ENCODE data around the gene MBD5. TPM values are rescaled to one million over a fixed set of nuclear protein-coding genes. Genes with fewer than 3 reads are reported as not detected.
A peak's percentile ranks its signal among the peaks of the same experiment; 100 is the strongest.

Gene MBD5
- total and polyA plus RNA-seq, 3 donors from 2014 or later, result 29.0 to 60.3 (median 55.4) TPM

DNA sequence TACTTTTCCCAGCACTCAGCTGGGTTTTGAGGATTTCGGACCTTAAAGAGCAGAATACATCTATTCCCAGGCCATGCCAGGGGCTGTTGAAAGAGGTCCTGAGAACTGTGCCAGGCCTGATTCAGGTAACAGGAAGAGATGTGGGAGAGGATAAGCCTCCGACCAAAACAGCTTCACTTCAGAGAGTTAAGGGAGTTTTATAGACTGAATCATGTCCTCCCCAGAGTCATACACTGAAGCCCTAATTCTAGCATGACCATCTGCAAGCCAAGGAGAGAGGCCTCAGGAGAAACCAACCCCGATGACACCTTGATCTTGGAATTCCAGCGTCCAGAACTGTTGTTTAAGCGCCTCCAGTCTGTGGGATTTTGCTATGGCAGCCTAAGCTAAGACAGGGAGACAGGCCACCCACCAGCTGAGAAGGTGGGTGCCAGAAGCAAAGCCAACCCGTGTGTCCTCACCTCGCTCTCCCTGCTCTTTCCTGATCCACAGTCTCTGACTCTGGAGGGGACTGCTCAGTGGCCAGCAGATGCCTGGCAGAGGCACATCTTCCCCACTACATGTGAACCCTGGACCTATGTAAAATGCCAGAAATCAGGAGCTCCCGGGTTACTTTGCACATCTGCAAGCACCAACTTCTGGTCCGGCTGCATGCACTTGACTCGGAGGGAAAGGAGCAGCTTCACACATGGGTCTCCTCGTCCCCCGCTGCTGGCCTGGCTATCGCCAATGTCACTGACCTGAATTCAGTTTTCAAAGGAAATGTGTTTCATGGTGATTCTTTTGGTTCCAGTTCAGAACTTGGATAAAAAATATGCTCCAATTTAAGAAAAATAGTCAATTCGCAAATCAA, 506.8 kb downstream of the MBD5 start:
- no peaks in the 10 kb centered on the region for H3K36me3 ChIP-seq (ENCODE audit: low read depth, missing control alignments)
- H3K27me3 ChIP-seq, result no peaks in the 10 kb centered on the region
- H3K4me1 ChIP-seq, result no peaks in the 10 kb centered on the region
- H3K4me3 ChIP-seq, result no peak overlapping the region
- TF ChIP-seq POLR2A (IDR thresholded peaks at IDR 0.05), result no peak
- TF ChIP-seq, protein P1, sequence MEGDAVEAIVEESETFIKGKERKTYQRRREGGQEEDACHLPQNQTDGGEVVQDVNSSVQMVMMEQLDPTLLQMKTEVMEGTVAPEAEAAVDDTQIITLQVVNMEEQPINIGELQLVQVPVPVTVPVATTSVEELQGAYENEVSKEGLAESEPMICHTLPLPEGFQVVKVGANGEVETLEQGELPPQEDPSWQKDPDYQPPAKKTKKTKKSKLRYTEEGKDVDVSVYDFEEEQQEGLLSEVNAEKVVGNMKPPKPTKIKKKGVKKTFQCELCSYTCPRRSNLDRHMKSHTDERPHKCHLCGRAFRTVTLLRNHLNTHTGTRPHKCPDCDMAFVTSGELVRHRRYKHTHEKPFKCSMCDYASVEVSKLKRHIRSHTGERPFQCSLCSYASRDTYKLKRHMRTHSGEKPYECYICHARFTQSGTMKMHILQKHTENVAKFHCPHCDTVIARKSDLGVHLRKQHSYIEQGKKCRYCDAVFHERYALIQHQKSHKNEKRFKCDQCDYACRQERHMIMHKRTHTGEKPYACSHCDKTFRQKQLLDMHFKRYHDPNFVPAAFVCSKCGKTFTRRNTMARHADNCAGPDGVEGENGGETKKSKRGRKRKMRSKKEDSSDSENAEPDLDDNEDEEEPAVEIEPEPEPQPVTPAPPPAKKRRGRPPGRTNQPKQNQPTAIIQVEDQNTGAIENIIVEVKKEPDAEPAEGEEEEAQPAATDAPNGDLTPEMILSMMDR (IDR thresholded peaks at IDR 0.05), result no peak
- intact Hi-C loops (cut with DNase I; ENCODE audit: low total_unique reads), result no loop called here
- H3K9me3 ChIP-seq, result no peaks in the 10 kb centered on the region
- 78 to 87% methylated on average over 14 of the region's 14 CpGs for WGBS, 2 donors
- H3K27ac ChIP-seq, result no peak overlapping the region
- no peak for DNase-seq

DNA sequence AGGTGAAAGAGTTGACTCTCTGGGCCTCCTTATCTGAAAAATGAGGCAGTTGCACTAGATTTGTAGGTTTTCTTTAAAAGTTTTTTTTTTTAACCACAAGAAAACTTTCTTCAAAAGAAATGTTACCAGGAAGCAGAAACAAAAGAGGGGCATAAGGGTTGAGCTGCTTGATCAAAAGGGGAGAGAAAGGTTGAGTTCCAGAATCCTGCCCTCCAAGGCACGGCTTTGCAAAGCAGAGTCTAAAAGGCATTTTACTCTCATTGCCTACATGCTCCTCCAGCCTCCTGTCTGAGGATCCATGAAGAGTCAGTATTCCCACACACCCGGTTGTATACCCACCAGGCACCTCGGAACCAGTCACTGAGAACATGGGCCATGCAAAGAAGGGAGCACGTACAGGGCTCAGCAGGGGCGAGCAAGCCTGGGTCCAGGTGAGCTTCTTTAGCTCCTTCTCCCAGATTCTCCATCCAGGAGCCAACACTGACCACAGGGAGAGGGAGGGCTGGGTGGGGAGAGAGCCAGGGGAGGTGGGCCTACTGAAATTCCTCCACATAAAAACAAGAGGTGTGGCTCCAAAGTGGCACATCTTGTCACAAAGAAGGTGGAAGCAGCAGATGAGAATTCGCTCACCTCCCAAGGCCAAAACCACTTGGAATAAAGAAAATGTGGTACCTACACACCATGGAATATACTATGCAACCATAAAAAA, 507.6 kb downstream of the MBD5 start:
- no peaks in the 10 kb centered on the region for H3K36me3 ChIP-seq (ENCODE audit: low read depth, missing control alignments)
- no peak for TF ChIP-seq POLR2A (IDR thresholded peaks at IDR 0.05)
- TF ChIP-seq, protein P1 (IDR thresholded peaks at IDR 0.05), result no peak
- no peaks in the 10 kb centered on the region for H3K4me1 ChIP-seq
- H3K27me3 ChIP-seq, result no peaks in the 10 kb centered on the region
- no peak overlapping the region for H3K27ac ChIP-seq
- no peak overlapping the region for H3K4me3 ChIP-seq
- 94 to 95% methylated on average over 5 to 6 of the region's 6 CpGs for WGBS, 2 donors
- intact Hi-C loops (cut with DNase I; ENCODE audit: low total_unique reads), result no loop called here
- H3K9me3 ChIP-seq, result no peaks in the 10 kb centered on the region
- no peak for DNase-seq

DNA sequence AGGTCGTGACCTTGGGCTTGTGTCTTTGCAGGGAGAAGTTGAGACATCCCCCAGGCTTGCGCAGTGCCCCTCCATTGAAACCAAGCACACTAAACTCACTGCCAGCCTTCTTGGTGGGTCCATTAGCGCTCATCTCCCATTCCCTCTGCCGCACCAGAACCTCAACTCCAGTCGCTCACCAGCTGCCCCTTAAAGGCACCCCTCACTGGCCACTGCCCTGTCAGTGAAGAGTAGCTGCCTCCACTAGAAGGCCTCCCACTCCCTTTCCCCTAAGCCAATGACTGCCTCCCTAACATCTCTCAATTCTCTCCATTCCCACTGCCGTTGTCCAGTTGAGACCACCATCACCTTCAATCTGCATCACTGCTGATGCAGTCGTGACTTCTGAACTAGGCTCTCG, 508.9 kb downstream of the MBD5 start:
- Histone ChIP-seq H3K27me3 (no peaks in the 10 kb centered on the region), H3K4me3 (no peak overlapping the region), H3K36me3 (ENCODE audit: low read depth, missing control alignments) (no peaks in the 10 kb centered on the region), H3K4me1 (no peaks in the 10 kb centered on the region), H3K9me3 (no peaks in the 10 kb centered on the region), H3K27ac (no peak overlapping the region)
- intact Hi-C loops (cut with DNase I; ENCODE audit: low total_unique reads), result no loop called here
- DNase-seq, result peak; percentile 4
- WGBS, 2 donors, result 78 to 84% methylated on average over 8 of the region's 8 CpGs
- TF ChIP-seq, protein P1 (IDR thresholded peaks at IDR 0.05), result no peak
- no peak for TF ChIP-seq POLR2A (IDR thresholded peaks at IDR 0.05)

DNA sequence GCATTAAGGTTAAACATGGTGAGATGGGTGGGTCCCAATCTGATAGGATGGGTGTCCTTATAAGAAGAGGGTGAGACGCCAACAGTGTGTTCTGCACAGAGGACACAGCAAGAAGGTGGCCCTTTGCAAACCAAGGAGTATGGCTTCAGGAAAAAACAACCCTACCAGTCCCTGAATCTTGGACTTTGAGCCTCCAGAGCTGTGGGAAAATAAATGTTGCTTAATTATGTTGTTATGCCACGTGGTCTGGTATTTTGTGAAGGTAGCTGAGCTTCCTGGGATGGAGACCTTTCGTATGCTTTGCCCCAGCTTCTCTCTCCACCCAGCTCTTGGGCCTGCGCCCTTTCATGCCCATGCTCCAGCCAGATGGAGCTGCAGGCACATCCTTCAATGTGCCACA, 509.5 kb downstream of the MBD5 start:
- intact Hi-C loops (cut with DNase I; ENCODE audit: low total_unique reads), result no loop called here
- no peaks in the 10 kb centered on the region for H3K27me3 ChIP-seq
- no peaks in the 10 kb centered on the region for H3K9me3 ChIP-seq
- H3K4me1 ChIP-seq, result no peaks in the 10 kb centered on the region
- no peak for TF ChIP-seq POLR2A (IDR thresholded peaks at IDR 0.05)
- TF ChIP-seq, protein P1 (IDR thresholded peaks at IDR 0.05), result no peak
- WGBS, 2 donors, result 87 to 88% methylated on average over 4 of the region's 4 CpGs
- H3K36me3 ChIP-seq (ENCODE audit: low read depth, missing control alignments), result no peaks in the 10 kb centered on the region
- DNase-seq, result peak; percentile 9
- H3K4me3 ChIP-seq, result no peak overlapping the region
- no peak overlapping the region for H3K27ac ChIP-seq
